ENCODE data around the gene GPS1. TPM values are rescaled to one million over a fixed set of nuclear protein-coding genes. Genes with fewer than 3 reads are reported as not detected.
A peak's percentile ranks its signal among the peaks of the same experiment; 100 is the strongest.

Gene GPS1
- total and polyA plus RNA-seq, 10 of the 15 experiments (the other 5 are each of a cell fraction or from before 2014, with no cell fraction given) = 2.2 to 146 (median 77.7) TPM

GRCh38 chr17:82085031-82085861, 33.5 kb downstream of the GPS1 start (continued):
- no peak for TF ChIP-seq EZH2 (IDR thresholded peaks at IDR 0.05; ENCODE audit: borderline replicate concordance, control insufficient read depth, low read depth, low read length)
- TF ChIP-seq TCF3 (IDR thresholded peaks at IDR 0.05; ENCODE audit: borderline replicate concordance, insufficient read depth, low read depth, low read length) = no peak
- no peak for TF ChIP-seq MTA2 (IDR thresholded peaks at IDR 0.05; ENCODE audit: low read depth)
- no peak for TF ChIP-seq JUNB (IDR thresholded peaks at IDR 0.05)

- no peaks in the 10 kb centered on the region for H3K79me2 ChIP-seq (ENCODE audit: control insufficient read depth, insufficient read depth, low read length)
- no peak overlapping the region for H3K27ac ChIP-seq (ENCODE audit: control insufficient read depth, insufficient read depth)
- no peak overlapping the region for H3K4me2 ChIP-seq (ENCODE audit: control insufficient read depth, insufficient read depth)
- intact Hi-C loops (cut with micrococcal nuclease; ENCODE audit: unreplicated experiment) (no loop called here), in situ Hi-C loops (cut with MboI) (no loop called here)
- H3K9me3 ChIP-seq (replicated peaks; ENCODE audit: control insufficient read depth, insufficient read depth, low read length) = no peaks in the 10 kb centered on the region
- ChIA-PET CTCF (no interaction called here), POLR2A (no interaction called here), RAD21 (ENCODE audit: unreplicated experiment) (no interaction called here), SMC1A (ENCODE audit: uncharacterized antibody, unreplicated experiment) (no interaction called here)
- H3K4me1 ChIP-seq (ENCODE audit: control insufficient read depth, insufficient read depth, low read length) = no peaks in the 10 kb centered on the region
- FAIRE-seq = no peak
- no peaks in the 10 kb centered on the region for H4K20me1 ChIP-seq (ENCODE audit: control insufficient read depth, insufficient read depth)
- no peak for ATAC-seq
- peaks cover 17 to 87% of the 10 kb centered on the region in 2 experiments for H3K36me3 ChIP-seq (ENCODE audit: control insufficient read depth in 2 of 2, insufficient read depth in 2 of 2, low read length in 1 of 2)
- DNase-seq (ENCODE audit: low read depth, low spot score) = no peak
- no peaks in the 10 kb centered on the region for H3K27me3 ChIP-seq (replicated peaks in 1 of 2; ENCODE audit: control insufficient read depth in 2 of 2, insufficient read depth in 2 of 2, low read length in 1 of 2)
- BruUV-seq (replicated peaks) = no TSS peak
- H3K4me3 ChIP-seq = no peak overlapping the region
- 95% methylated on average over 21 of the region's 25 CpGs for WGBS (ENCODE audit: insufficient coverage, insufficient replicate concordance, low lambda C conversion rate, missing lambda C conversion rate)
- TF ChIP-seq SKIL (IDR thresholded peaks at IDR 0.05; ENCODE audit: low read depth, poor library complexity, severe bottlenecking) (no peak), CEBPB (IDR thresholded peaks at IDR 0.05; ENCODE audit: borderline replicate concordance in 1 of 2, low read depth in 2 of 2, low read length in 2 of 2) (no peak), IKZF1 (conservative IDR thresholded peaks at IDR 0.05) (no peak), BACH1 (IDR thresholded peaks at IDR 0.05; ENCODE audit: borderline replicate concordance) (no peak), ZNF217 (IDR thresholded peaks at IDR 0.05) (no peak), BRCA1 (IDR thresholded peaks at IDR 0.05; ENCODE audit: low read depth, low read length) (no peak), JUND (IDR thresholded peaks at IDR 0.05; ENCODE audit: low read depth, low read length) (no peak), POLR2A (IDR thresholded peaks at IDR 0.05; ENCODE audit: low read depth, low read length) (peak; percentile 50)
- H3K9ac ChIP-seq (ENCODE audit: control insufficient read depth, insufficient read depth, low read length) = no peak overlapping the region
- no peak overlapping the region for H2AFZ ChIP-seq (ENCODE audit: control insufficient read depth, low read depth, low read length)
These were observed 34.5 kb downstream of the GPS1 start for GRCh38 chr17:82085931-82086764.
